Endothelial cell (in vitro differentiated cells): ENCODE results near the gene KRT14. TPM values are rescaled to one million over a fixed set of nuclear protein-coding genes. Genes with fewer than 3 reads are reported as not detected.
"Not testable (repeated sequence)": the region's sequence is repeated elsewhere in the genome, so short reads cannot be mapped to it uniquely, and the experiment has no call there.

Source experiments
- DNase-seq: peaks from one replicate; pipeline ENCODE4 v3.0.0; 2021; ENCODE audit warnings: low spot score
- H3K27ac Mint-ChIP-seq: one replicate; pipeline ENCODE4 v1.8.0; 2021; ENCODE audit warnings: mixed read lengths, inconsistent platforms; ENCODE audit not compliant: unreplicated experiment
- H3K27me3 Mint-ChIP-seq: one replicate; pipeline ENCODE4 v1.8.0; 2021; ENCODE audit warnings: mild to moderate bottlenecking, moderate library complexity, mixed read lengths, inconsistent platforms; ENCODE audit not compliant: unreplicated experiment
- H3K36me3 Mint-ChIP-seq: one replicate; pipeline ENCODE4 v1.8.0; 2021; ENCODE audit warnings: mild to moderate bottlenecking, low read depth, mixed read lengths, inconsistent platforms; ENCODE audit not compliant: unreplicated experiment
- H3K4me1 Mint-ChIP-seq: one replicate; pipeline ENCODE4 v1.8.0; 2021; ENCODE audit warnings: mild to moderate bottlenecking, mixed read lengths, inconsistent platforms; ENCODE audit not compliant: unreplicated experiment
- H3K4me3 Mint-ChIP-seq: one replicate; pipeline ENCODE4 v1.8.0; 2021; ENCODE audit warnings: mild to moderate bottlenecking, mixed read lengths, inconsistent platforms; ENCODE audit not compliant: unreplicated experiment
- H3K9me3 Mint-ChIP-seq: one replicate; pipeline ENCODE4 v1.8.0; 2021; ENCODE audit warnings: mixed read lengths, inconsistent platforms; ENCODE audit not compliant: unreplicated experiment
- CTCF ChIP-seq: fragments of 200-600 bp; sonication (generic); IDR thresholded peaks from one replicate; pipeline ENCODE4 v1.5.0; 2021; ENCODE audit warnings: antibody characterized with exemption; ENCODE audit not compliant: unreplicated experiment
- total RNA-seq: library from RNA; stranded (reverse); fragmentation: NEBNext Ultra II Directional; extraction: Animal tissue kit (Norgen Biotek cat#: 25700); gene quantifications from one replicate; pipeline ENCODE4 v1.2.1, GENCODE V29; 2021; ENCODE audit not compliant: unreplicated experiment

Gene KRT14
- total RNA-seq, 1 donor from 2014 or later = not detected

- no peaks in the 10 kb centered on the region for H3K36me3 Mint-ChIP-seq
- no peaks in the 10 kb centered on the region for H3K9me3 Mint-ChIP-seq
- H3K4me3 Mint-ChIP-seq = no peak overlapping the region
- DNase-seq = no peak
- H3K27me3 Mint-ChIP-seq = peaks cover 8% of the 10 kb centered on the region
- H3K4me1 Mint-ChIP-seq = peaks cover 2% of the 10 kb centered on the region
- no peak overlapping the region for H3K27ac Mint-ChIP-seq
- TF ChIP-seq CTCF = no peak
Measured at GRCh38 chr17:41629316-41629715, 42.6 kb upstream of the KRT14 start.

DNA sequence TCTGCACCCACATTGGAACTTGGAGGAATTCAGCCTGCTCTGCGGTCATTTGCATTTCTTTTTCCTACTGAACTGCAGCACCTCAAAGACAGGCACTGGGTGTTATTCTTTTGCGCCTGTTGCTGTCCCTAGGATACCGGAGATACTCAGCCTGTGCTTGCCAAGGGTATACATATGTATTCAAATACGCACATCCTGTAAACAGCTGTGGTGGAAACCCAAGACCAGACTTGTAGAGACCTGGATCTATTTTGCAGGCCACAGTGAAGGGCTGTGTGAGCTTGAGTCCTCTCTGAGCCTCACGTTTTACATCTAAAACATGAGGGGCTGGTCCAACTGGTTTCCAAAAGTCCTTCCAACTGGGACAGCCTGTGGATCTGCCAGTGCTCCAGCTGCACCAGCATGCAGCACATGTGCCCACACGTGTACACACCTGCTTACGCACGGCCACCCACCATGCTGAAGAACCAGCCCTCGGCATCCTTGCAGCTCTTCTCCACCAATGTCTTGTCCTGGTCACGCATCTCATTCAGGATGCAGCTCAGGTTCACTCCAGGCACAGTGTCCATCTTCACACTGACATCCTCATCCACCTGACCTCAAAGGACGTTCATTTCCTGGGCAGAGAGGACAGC is 42.0 kb upstream of the KRT14 start:
- DNase-seq, H3K4me1 Mint-ChIP-seq, H3K36me3 Mint-ChIP-seq, H3K9me3 Mint-ChIP-seq, H3K27ac Mint-ChIP-seq, H3K4me3 Mint-ChIP-seq, H3K27me3 Mint-ChIP-seq: not testable (repeated sequence)

DNA sequence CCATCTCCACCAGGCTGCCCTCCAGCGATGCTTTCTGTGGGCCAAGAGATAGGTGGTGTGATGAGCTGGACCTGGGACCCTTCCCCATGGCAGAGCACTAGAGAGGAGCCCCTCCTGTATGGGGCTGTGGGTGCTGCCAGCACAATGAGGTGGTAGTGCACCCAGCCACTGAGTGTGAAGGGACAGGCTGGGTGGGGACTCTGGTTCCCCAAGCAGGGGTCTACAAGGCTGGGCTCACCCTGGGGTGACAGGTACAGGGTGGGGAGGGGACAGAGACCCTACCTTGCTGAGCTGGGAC is 41.3 kb upstream of the KRT14 start:
- not testable (repeated sequence) for H3K4me3 Mint-ChIP-seq, DNase-seq, H3K27ac Mint-ChIP-seq, H3K36me3 Mint-ChIP-seq, H3K9me3 Mint-ChIP-seq, H3K4me1 Mint-ChIP-seq, H3K27me3 Mint-ChIP-seq

GRCh38 chr17:41627316-41628072 is 40.8 kb upstream of the KRT14 start:
- Mint-ChIP-seq H3K4me1 (peaks cover 2% of the 10 kb centered on the region), H3K27me3 (peaks cover 8% of the 10 kb centered on the region), H3K36me3 (no peaks in the 10 kb centered on the region), H3K9me3 (no peaks in the 10 kb centered on the region), H3K4me3 (no peak overlapping the region), H3K27ac (no peak overlapping the region)
- DNase-seq = no peak
- no peak for TF ChIP-seq CTCF

DNA sequence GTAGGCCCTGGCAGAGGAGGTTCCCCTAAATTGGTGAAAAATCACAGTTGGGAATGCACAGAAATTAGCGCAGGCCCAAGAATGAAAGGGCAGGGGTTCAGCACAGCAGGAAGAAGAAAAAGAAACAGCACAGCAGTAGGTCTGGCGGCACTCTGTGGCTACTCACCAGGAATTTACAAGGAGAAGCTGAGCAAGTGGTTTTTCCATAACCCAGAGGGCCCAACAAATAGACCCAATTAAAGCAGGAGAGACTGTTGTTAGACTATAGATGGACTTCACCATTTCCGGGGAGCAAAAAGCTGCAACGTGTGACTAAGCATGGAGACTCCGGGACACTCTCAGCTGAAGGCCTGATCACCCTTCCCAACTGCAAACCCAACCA is 40.2 kb upstream of the KRT14 start:
- not testable (repeated sequence) for H3K27ac Mint-ChIP-seq, H3K36me3 Mint-ChIP-seq, DNase-seq, H3K4me1 Mint-ChIP-seq, H3K4me3 Mint-ChIP-seq, H3K9me3 Mint-ChIP-seq
- peaks cover 11% of the 10 kb centered on the region for H3K27me3 Mint-ChIP-seq

GRCh38 chr17:41626028-41626913 is 39.6 kb upstream of the KRT14 start:
- H3K4me3 Mint-ChIP-seq, DNase-seq, H3K4me1 Mint-ChIP-seq, H3K36me3 Mint-ChIP-seq, H3K9me3 Mint-ChIP-seq, H3K27ac Mint-ChIP-seq: not testable (repeated sequence)
- peaks cover 14% of the 10 kb centered on the region for H3K27me3 Mint-ChIP-seq
